IMR-90 (cell line): ENCODE results near the gene DUSP16. TPM values are rescaled to one million over a fixed set of nuclear protein-coding genes. Genes with fewer than 3 reads are reported as not detected.

Experiments used
- ATAC-seq: fragments of 200-7000 bp; cut with Tn5 transposase; 2 replicates; pipeline ENCODE4 v1.9.1; 2020; ENCODE audit warnings: low read depth, mild to moderate bottlenecking, moderate library complexity
- BruUV-seq: library from RNA; stranded (reverse); fragments of 400-500 nt; replicated peaks from 2 replicates; lab custom pipeline; 2021; lab: Mats Ljungman, UMichigan
- CTCF ChIA-PET: fragments of 300-600 bp; formaldehyde crosslinking; extraction: SDS; loops from one replicate; lab custom pipeline; 2021; ENCODE audit warnings: antibody characterized with exemption; lab: Yijun Ruan, JAX
- POLR2A ChIA-PET: fragments of 300-600 bp; sonication (Branson Sonifier 250); formaldehyde crosslinking; loops from one replicate; lab custom pipeline; 2022; ENCODE audit warnings: antibody characterized with exemption; ENCODE audit not compliant: unreplicated experiment; lab: Charles Lee
- DNase-seq: peaks from one replicate; pipeline ENCODE4 v3.0.0; 2013
- H2AFZ ChIP-seq: replicated peaks from 2 replicates; pipeline ENCODE3; 2013; ENCODE audit warnings: low read length, mild to moderate bottlenecking; ENCODE audit not compliant: poor library complexity
- H2AK5ac ChIP-seq: 2 replicates; pipeline ENCODE4 v1.6.1; 2013; ENCODE audit warnings: low read depth, low read length, inconsistent platforms
- H2AK9ac ChIP-seq: replicated peaks from 2 replicates; pipeline ENCODE3; 2013; ENCODE audit warnings: mild to moderate bottlenecking, low read depth, low read length, moderate library complexity; ENCODE audit not compliant: poor library complexity
- H2BK120ac ChIP-seq: 2 replicates; pipeline ENCODE4 v1.6.1; 2013; ENCODE audit warnings: low read depth, low read length, inconsistent platforms
- H2BK15ac ChIP-seq: 3 replicates; pipeline ENCODE4 v1.6.1; 2013; ENCODE audit warnings: low read depth, low read length, inconsistent platforms
- H2BK20ac ChIP-seq: 2 replicates; pipeline ENCODE4 v1.6.1; 2013; ENCODE audit warnings: low read depth, mild to moderate bottlenecking, inconsistent platforms, low read length, moderate library complexity
- H2BK5ac ChIP-seq: 2 replicates; pipeline ENCODE4 v1.6.1; 2013; ENCODE audit warnings: mild to moderate bottlenecking, low read depth, low read length, inconsistent platforms; ENCODE audit not compliant: poor library complexity, severe bottlenecking
- H3K14ac ChIP-seq: replicated peaks from 2 replicates; pipeline ENCODE4 v1.6.1; 2013; ENCODE audit warnings: low read depth, low read length, inconsistent platforms
- H3K18ac ChIP-seq: 2 replicates; pipeline ENCODE4 v1.6.1; 2013; ENCODE audit warnings: low read depth, low read length, control low read depth
- H3K23ac ChIP-seq: 2 replicates; pipeline ENCODE4 v1.6.1; 2013; ENCODE audit warnings: low read depth, low read length, inconsistent platforms
- H3K27ac ChIP-seq: 2 replicates; pipeline ENCODE4 v1.5.1; 2013; ENCODE audit warnings: mild to moderate bottlenecking, control low read depth, low read length; ENCODE audit not compliant: insufficient read depth
- H3K27me3 ChIP-seq: 2 replicates; pipeline ENCODE4 v1.6.1; 2013; ENCODE audit warnings: low read length; ENCODE audit not compliant: control insufficient read depth, insufficient read depth
- H3K36me3 ChIP-seq: 2 replicates; pipeline ENCODE4 v1.6.1; 2013; ENCODE audit warnings: low read length, mixed read lengths; ENCODE audit not compliant: control insufficient read depth, insufficient read depth
- H3K4ac ChIP-seq: 2 replicates; pipeline ENCODE4 v1.6.1; 2013; ENCODE audit warnings: low read depth, low read length, inconsistent platforms
- H3K4me1 ChIP-seq: 2 replicates; pipeline ENCODE4 v1.6.1; 2013; ENCODE audit warnings: low read length, mixed read lengths; ENCODE audit not compliant: control insufficient read depth, insufficient read depth
- H3K4me2 ChIP-seq: 2 replicates; pipeline ENCODE4 v1.6.1; 2013; ENCODE audit warnings: low read depth, mild to moderate bottlenecking, control low read depth, low read length, moderate library complexity
- H3K4me3 ChIP-seq: 2 replicates; pipeline ENCODE4 v1.5.1; 2013; ENCODE audit warnings: low read depth, mild to moderate bottlenecking, control low read depth, low read length, moderate library complexity; ENCODE audit not compliant: insufficient read depth
- H3K56ac ChIP-seq: 2 replicates; pipeline ENCODE4 v1.6.1; 2013; ENCODE audit warnings: low read length, inconsistent platforms; ENCODE audit not compliant: insufficient read depth; ENCODE audit errors: extremely low read depth
- H3K79me1 ChIP-seq, 2 experiments: 2 replicates each; pipeline ENCODE4 v1.6.1; 2013; ENCODE audit warnings: low read length in 2 of 2, inconsistent platforms in 1 of 2, low read depth in 1 of 2
- H3K9ac ChIP-seq: 2 replicates; pipeline ENCODE4 v1.6.1; 2013; ENCODE audit warnings: low read depth, low read length, control low read depth
- H3K9me1 ChIP-seq: 2 replicates; pipeline ENCODE4 v1.6.1; 2013; ENCODE audit warnings: low read length, inconsistent platforms; ENCODE audit not compliant: insufficient read depth
- H3K9me3 ChIP-seq: 2 replicates; pipeline ENCODE4 v1.6.1; 2013; ENCODE audit warnings: low read length; ENCODE audit not compliant: control insufficient read depth, insufficient read depth
- H4K20me1 ChIP-seq: 2 replicates; pipeline ENCODE4 v1.6.1; 2013; ENCODE audit warnings: low read length, inconsistent platforms; ENCODE audit not compliant: insufficient read depth
- H4K5ac ChIP-seq: 2 replicates; pipeline ENCODE4 v1.6.1; 2013; ENCODE audit warnings: mild to moderate bottlenecking, low read depth, low read length, control low read depth
- H4K8ac ChIP-seq, 2 experiments: 2 replicates each; pipeline ENCODE4 v1.6.1; 2013; ENCODE audit warnings: low read depth in 2 of 2, low read length in 2 of 2, control low read depth in 1 of 2, inconsistent platforms in 1 of 2
- H4K91ac ChIP-seq: 2 replicates; pipeline ENCODE4 v1.6.1; 2013; ENCODE audit warnings: low read depth, low read length, inconsistent platforms; ENCODE audit not compliant: insufficient read depth
- CHD1 ChIP-seq: IDR thresholded peaks from 2 replicates; pipeline ENCODE4 v1.6.1; 2012; ENCODE audit warnings: low read depth, low read length, improper control_type of control experiment
- MAFK ChIP-seq: IDR thresholded peaks from 2 replicates; pipeline ENCODE4 v1.6.1; 2012; ENCODE audit warnings: low read depth, low read length, improper control_type of control experiment
- MAZ ChIP-seq: IDR thresholded peaks from 2 replicates; pipeline ENCODE4 v1.6.1; 2012; ENCODE audit warnings: low read depth, mild to moderate bottlenecking, low read length, improper control_type of control experiment, moderate library complexity, borderline replicate concordance
- MXI1 ChIP-seq: IDR thresholded peaks from 2 replicates; pipeline ENCODE4 v1.6.1; 2012; ENCODE audit warnings: low read depth, mild to moderate bottlenecking, low read length, moderate library complexity, borderline replicate concordance
- RCOR1 ChIP-seq: IDR thresholded peaks from 2 replicates; pipeline ENCODE4 v1.6.1; 2012; ENCODE audit warnings: mild to moderate bottlenecking, low read length, improper control_type of control experiment; ENCODE audit not compliant: insufficient replicate concordance
- RFX5 ChIP-seq: IDR thresholded peaks from 2 replicates; pipeline ENCODE4 v1.8.0; 2012; ENCODE audit warnings: low read depth, mild to moderate bottlenecking, low read length, moderate library complexity
- WGBS, 2 experiments: methylation state at CpG; one replicate each; pipeline versions ENCODE4 v1.1.5 to v1.1.7; 2013; ENCODE audit warnings: missing lambda C conversion rate in 2 of 2; ENCODE audit not compliant: insufficient read length in 1 of 2; ENCODE audit errors: extremely low coverage in 2 of 2; 5-methylcytosine and 5-hydroxymethylcytosine counted together
- dilution Hi-C: fragments of 300-500 bp; cut with HindIII; formaldehyde crosslinking; loops from one replicate; pipeline ENCODE4 v1.14.3; 2018; ENCODE audit warnings: low sequenced_read_pairs; ENCODE audit not compliant: unreplicated experiment
- in situ Hi-C: fragments of 300-500 bp; cut with MboI; formaldehyde crosslinking; loops from 3 replicates; pipeline ENCODE4 v1.14.3; 2019; ENCODE audit warnings: low sequenced_read_pairs, inconsistent platforms, mixed read lengths
- intact Hi-C: fragments of 100-400 bp; cut with micrococcal nuclease; formaldehyde crosslinking; loops from 2 replicates; pipeline ENCODE4 v1.10.0; 2022
- polyA plus RNA-seq, 3 experiments: library from polyadenylated mRNA; depleted of rRNA; stranded (reverse); fragments of >200 nt; gene quantifications; 2 replicates each; pipeline ENCODE4 v1.2.3, GENCODE V29; 2012; ENCODE audit warnings: low replicate concordance in 1 of 3
- total RNA-seq: library from RNA; depleted of rRNA; stranded (reverse); fragments of >200 nt; gene quantifications from 2 replicates; pipeline ENCODE4 v1.2.3, GENCODE V29; 2012
- TF ChIP-seq, protein P1 (sequence below): fragments of 150-350 bp; IDR thresholded peaks from 2 replicates; pipeline ENCODE4 v1.6.1; 2017; ENCODE audit warnings: mild to moderate bottlenecking, antibody characterized with exemption, low read length, low read depth
- TF ChIP-seq, protein P2 (sequence below): conservative IDR thresholded peaks from 2 replicates; pipeline ENCODE4 v1.5.1; 2012; ENCODE audit warnings: mild to moderate bottlenecking, low read depth, low read length, improper control_type of control experiment

Gene DUSP16
- total and polyA plus RNA-seq, 2 of the 4 experiments (the other 2 are of a cell fraction): 4.7 to 10.0 TPM

DNA sequence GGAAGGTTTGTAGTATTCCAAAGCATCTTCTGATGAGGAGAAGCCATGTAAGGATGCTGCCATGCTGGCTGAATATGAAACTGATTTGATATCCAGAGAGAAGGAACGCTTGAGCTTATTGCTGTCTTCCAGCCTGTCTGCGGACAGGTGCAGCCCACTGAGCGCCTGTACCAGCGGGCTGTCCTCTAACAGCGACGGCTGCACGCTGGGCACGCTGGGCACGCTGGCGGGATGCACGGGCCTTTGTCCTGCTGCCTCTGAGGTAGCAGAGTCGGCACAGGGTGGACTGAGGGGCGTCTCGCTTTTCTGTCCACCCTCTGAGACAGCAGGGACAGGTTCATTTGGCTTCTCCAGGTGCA, 85.2 kb downstream of the DUSP16 start:
- H3K36me3 ChIP-seq: peaks cover 21% of the 10 kb centered on the region
- TF ChIP-seq CHD1 (no peak), MAFK (no peak), MXI1 (no peak), RCOR1 (no peak), RFX5 (no peak), MAZ (no peak)
- TF ChIP-seq, protein P1, sequence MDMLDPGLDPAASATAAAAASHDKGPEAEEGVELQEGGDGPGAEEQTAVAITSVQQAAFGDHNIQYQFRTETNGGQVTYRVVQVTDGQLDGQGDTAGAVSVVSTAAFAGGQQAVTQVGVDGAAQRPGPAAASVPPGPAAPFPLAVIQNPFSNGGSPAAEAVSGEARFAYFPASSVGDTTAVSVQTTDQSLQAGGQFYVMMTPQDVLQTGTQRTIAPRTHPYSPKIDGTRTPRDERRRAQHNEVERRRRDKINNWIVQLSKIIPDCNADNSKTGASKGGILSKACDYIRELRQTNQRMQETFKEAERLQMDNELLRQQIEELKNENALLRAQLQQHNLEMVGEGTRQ: no peak
- TF ChIP-seq, protein P2, sequence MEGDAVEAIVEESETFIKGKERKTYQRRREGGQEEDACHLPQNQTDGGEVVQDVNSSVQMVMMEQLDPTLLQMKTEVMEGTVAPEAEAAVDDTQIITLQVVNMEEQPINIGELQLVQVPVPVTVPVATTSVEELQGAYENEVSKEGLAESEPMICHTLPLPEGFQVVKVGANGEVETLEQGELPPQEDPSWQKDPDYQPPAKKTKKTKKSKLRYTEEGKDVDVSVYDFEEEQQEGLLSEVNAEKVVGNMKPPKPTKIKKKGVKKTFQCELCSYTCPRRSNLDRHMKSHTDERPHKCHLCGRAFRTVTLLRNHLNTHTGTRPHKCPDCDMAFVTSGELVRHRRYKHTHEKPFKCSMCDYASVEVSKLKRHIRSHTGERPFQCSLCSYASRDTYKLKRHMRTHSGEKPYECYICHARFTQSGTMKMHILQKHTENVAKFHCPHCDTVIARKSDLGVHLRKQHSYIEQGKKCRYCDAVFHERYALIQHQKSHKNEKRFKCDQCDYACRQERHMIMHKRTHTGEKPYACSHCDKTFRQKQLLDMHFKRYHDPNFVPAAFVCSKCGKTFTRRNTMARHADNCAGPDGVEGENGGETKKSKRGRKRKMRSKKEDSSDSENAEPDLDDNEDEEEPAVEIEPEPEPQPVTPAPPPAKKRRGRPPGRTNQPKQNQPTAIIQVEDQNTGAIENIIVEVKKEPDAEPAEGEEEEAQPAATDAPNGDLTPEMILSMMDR: no peak

More for the DNA sequence above, 85.2 kb downstream of the DUSP16 start:
- Histone ChIP-seq H4K20me1 (peaks cover 4% of the 10 kb centered on the region; the same call in 1 of the 2 replicates), H2AK9ac (no peak overlapping the region), H2AK5ac (no peak overlapping the region), H4K91ac (no peak overlapping the region), H4K8ac (no peak overlapping the region), H2BK15ac (no peak overlapping the region), H3K4me1 (no peaks in the 10 kb centered on the region), H3K27me3 (no peaks in the 10 kb centered on the region), H3K27ac (no peak overlapping the region), H2BK120ac (no peak overlapping the region), H2BK20ac (no peak overlapping the region), H3K4ac (no peak overlapping the region), H3K4me3 (no peak overlapping the region), H3K9me3 (no peaks in the 10 kb centered on the region), H3K9ac (no peak overlapping the region), H2BK5ac (no peak overlapping the region), H3K9me1 (peaks cover 3% of the 10 kb centered on the region; the same call in 1 of the 2 replicates), H3K56ac (no peak overlapping the region), H3K18ac (no peak overlapping the region), H3K4me2 (no peak overlapping the region), H3K14ac (no peak overlapping the region), H3K23ac (no peak overlapping the region), H4K5ac (no peak overlapping the region), H3K79me1 (peaks cover 4 to 16% of the 10 kb centered on the region in 2 experiments; a peak in 2 of 4 replicates), H2AFZ (no peak overlapping the region)
- CTCF ChIA-PET: interaction anchor here (0.7 kb wide), 1 partner anchor 370 kb away, joined by 3 read pairs; no protein-coding TSS in a partner anchor
- ATAC-seq (no peak), DNase-seq (no peak)
- in situ Hi-C loops: no loop called here
- dilution Hi-C loops: no loop called here
- intact Hi-C loops: no loop called here
- 91% methylated on average over 12 of the region's 14 CpGs; no CpG with 5 or more reads in 1 of the 2 experiments for WGBS, 2 experiments
- POLR2A ChIA-PET: interaction anchor here (0.8 kb wide), 1 partner anchor 29 kb away, joined by 3 read pairs; no protein-coding TSS in a partner anchor
- no TSS peak for BruUV-seq
